WTC11 (cell line): ENCODE data around the gene SLC25A12. TPM values are rescaled to one million over a fixed set of nuclear protein-coding genes. Genes with fewer than 3 reads are reported as not detected.

Source experiments
- ATAC-seq: fragments of 200-7000 bp; cut with Tn5 transposase; 2 replicates; pipeline ENCODE4 v1.10.0; 2021; ENCODE audit warnings: mild to moderate bottlenecking, moderate library complexity
- CTCF ChIA-PET: fragments of 300-600 bp; sonication (Branson Sonifier 250); formaldehyde crosslinking; loops from one replicate; lab custom pipeline; 2021; ENCODE audit warnings: antibody characterized with exemption; lab: Charles Lee
- POLR2A ChIA-PET: fragments of 350-600 bp; sonication (Branson Sonifier 250); formaldehyde crosslinking; loops from one replicate; lab custom pipeline; 2021; ENCODE audit warnings: antibody characterized with exemption; lab: Charles Lee
- DNase-seq: peaks from one replicate; pipeline ENCODE4 v3.0.0; 2021; ENCODE audit warnings: low spot score
- H3K27ac Mint-ChIP-seq: 2 replicates; pipeline ENCODE4 v1.8.0; 2021; ENCODE audit warnings: mixed read lengths
- H3K27me3 Mint-ChIP-seq: 2 replicates; pipeline ENCODE4 v1.8.0; 2021; ENCODE audit warnings: low read depth, mild to moderate bottlenecking, moderate library complexity, mixed read lengths
- H3K36me3 Mint-ChIP-seq: 2 replicates; pipeline ENCODE4 v1.8.0; 2021; ENCODE audit warnings: mixed read lengths
- H3K4me1 Mint-ChIP-seq: 2 replicates; pipeline ENCODE4 v1.8.0; 2022; ENCODE audit warnings: mixed read lengths
- H3K4me3 Mint-ChIP-seq: 2 replicates; pipeline ENCODE4 v1.8.0; 2021; ENCODE audit warnings: mild to moderate bottlenecking, moderate library complexity, mixed read lengths
- H3K9me3 Mint-ChIP-seq: 2 replicates; pipeline ENCODE4 v1.8.0; 2021; ENCODE audit warnings: mixed read lengths
- CREM ChIP-seq: sonication (generic); formaldehyde crosslinking; IDR thresholded peaks from 2 replicates; pipeline ENCODE4 v1.8.1; 2022; ENCODE audit warnings: mild to moderate bottlenecking, missing genetic modification reagents, moderate library complexity
- EMX1 ChIP-seq: fragments of 250-450 bp; sonication (Bioruptor Pico); IDR thresholded peaks from 2 replicates; pipeline ENCODE4 v1.8.0; 2021; ENCODE audit warnings: mild to moderate bottlenecking
- FOXK1 ChIP-seq: sonication (generic); formaldehyde crosslinking; IDR thresholded peaks from 2 replicates; pipeline ENCODE4 v1.8.0; 2022; ENCODE audit warnings: mild to moderate bottlenecking, moderate library complexity, missing genetic modification reagents
- FOXP1 ChIP-seq: sonication (generic); formaldehyde crosslinking; IDR thresholded peaks from 2 replicates; pipeline ENCODE4 v1.8.0; 2022; ENCODE audit warnings: missing genetic modification reagents, mild to moderate bottlenecking, moderate library complexity, borderline replicate concordance
- NFATC4 ChIP-seq: fragments of 250-450 bp; sonication (Bioruptor Pico); IDR thresholded peaks from 2 replicates; pipeline ENCODE4 v1.9.0; 2021; ENCODE audit warnings: mild to moderate bottlenecking
- NR3C1 ChIP-seq: sonication (generic); formaldehyde crosslinking; conservative IDR thresholded peaks from 2 replicates; pipeline ENCODE4 v1.8.1; 2023; ENCODE audit warnings: low read depth, mild to moderate bottlenecking, missing genetic modification reagents
- OVOL2 ChIP-seq: fragments of 250-450 bp; sonication (Bioruptor Pico); IDR thresholded peaks from 2 replicates; pipeline ENCODE4 v1.9.0; 2021; ENCODE audit warnings: mild to moderate bottlenecking, borderline replicate concordance
- SOX15 ChIP-seq: fragments of 250-450 bp; sonication (Bioruptor Pico); IDR thresholded peaks from 2 replicates; pipeline ENCODE4 v1.9.0; 2021; ENCODE audit warnings: mild to moderate bottlenecking
- TCF7 ChIP-seq: sonication (generic); formaldehyde crosslinking; IDR thresholded peaks from 2 replicates; pipeline ENCODE4 v1.8.0; 2022; ENCODE audit warnings: mild to moderate bottlenecking, low read depth, missing genetic modification reagents, moderate library complexity
- USF1 ChIP-seq: sonication (generic); formaldehyde crosslinking; IDR thresholded peaks from 2 replicates; pipeline ENCODE4 v1.8.0; 2022; ENCODE audit warnings: mild to moderate bottlenecking, missing genetic modification reagents
- ZNF317 ChIP-seq: sonication (generic); formaldehyde crosslinking; IDR thresholded peaks from 2 replicates; pipeline ENCODE4 v1.8.1; 2023; ENCODE audit warnings: low read depth, mild to moderate bottlenecking, moderate library complexity, missing genetic modification reagents, borderline replicate concordance
- ZNF416 ChIP-seq: fragments of 250-450 bp; sonication (Bioruptor Pico); IDR thresholded peaks from 2 replicates; pipeline ENCODE4 v1.9.0; 2021; ENCODE audit warnings: mild to moderate bottlenecking, inconsistent platforms
- ZNF423 ChIP-seq: fragments of 250-450 bp; sonication (Bioruptor Pico); IDR thresholded peaks from 2 replicates; pipeline ENCODE4 v2.1.2; 2022; ENCODE audit warnings: mild to moderate bottlenecking, moderate library complexity
- ZNF425 ChIP-seq: fragments of 250-450 bp; sonication (Bioruptor Pico); conservative IDR thresholded peaks from 2 replicates; pipeline ENCODE4 v1.9.0; 2021; ENCODE audit warnings: mild to moderate bottlenecking
- total RNA-seq: library from RNA; stranded (reverse); gene quantifications from 3 replicates; pipeline ENCODE4 v1.2.3, GENCODE V29; 2021
- TF ChIP-seq, protein P1 (sequence below): sonication (generic); formaldehyde crosslinking; IDR thresholded peaks from 2 replicates; pipeline ENCODE4 v1.8.1; 2022; ENCODE audit warnings: low read depth, mild to moderate bottlenecking, moderate library complexity, missing genetic modification reagents, borderline replicate concordance
- TF ChIP-seq, protein P2 (sequence below): sonication (generic); formaldehyde crosslinking; IDR thresholded peaks from 2 replicates; pipeline ENCODE4 v1.8.0; 2022; ENCODE audit warnings: mild to moderate bottlenecking, missing genetic modification reagents
- TF ChIP-seq, protein P3 (sequence below): sonication (generic); formaldehyde crosslinking; IDR thresholded peaks from 2 replicates; pipeline ENCODE4 v1.8.1; 2023; ENCODE audit warnings: mild to moderate bottlenecking, missing genetic modification reagents, borderline replicate concordance

Gene SLC25A12
- total RNA-seq, 1 experiment from 2014 or later: 9.0 TPM

DNA sequence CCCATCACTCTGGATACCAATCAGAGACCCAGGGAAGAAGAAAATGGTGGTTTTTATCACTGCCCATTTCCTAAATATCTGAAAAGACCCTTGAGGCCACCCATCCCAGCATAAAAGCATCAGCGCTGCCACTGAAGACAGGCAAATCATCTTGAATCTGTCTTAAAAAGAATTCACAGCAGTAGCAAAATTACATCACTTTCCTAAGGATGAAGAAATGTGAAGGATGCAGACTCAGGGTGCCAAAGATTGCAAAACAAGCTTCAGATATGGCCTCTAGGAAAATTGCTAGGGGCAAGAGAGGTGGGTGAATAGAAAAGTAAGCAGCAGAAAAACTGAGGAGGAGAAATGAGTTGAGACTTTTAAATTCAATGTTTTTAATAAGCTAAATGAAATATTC is 70.0 kb downstream of the SLC25A12 start (continued):
- no peak for TF ChIP-seq CREM (CRISPR knock-in tag)
- TF ChIP-seq, all 79 proteins: peak for 0

DNA sequence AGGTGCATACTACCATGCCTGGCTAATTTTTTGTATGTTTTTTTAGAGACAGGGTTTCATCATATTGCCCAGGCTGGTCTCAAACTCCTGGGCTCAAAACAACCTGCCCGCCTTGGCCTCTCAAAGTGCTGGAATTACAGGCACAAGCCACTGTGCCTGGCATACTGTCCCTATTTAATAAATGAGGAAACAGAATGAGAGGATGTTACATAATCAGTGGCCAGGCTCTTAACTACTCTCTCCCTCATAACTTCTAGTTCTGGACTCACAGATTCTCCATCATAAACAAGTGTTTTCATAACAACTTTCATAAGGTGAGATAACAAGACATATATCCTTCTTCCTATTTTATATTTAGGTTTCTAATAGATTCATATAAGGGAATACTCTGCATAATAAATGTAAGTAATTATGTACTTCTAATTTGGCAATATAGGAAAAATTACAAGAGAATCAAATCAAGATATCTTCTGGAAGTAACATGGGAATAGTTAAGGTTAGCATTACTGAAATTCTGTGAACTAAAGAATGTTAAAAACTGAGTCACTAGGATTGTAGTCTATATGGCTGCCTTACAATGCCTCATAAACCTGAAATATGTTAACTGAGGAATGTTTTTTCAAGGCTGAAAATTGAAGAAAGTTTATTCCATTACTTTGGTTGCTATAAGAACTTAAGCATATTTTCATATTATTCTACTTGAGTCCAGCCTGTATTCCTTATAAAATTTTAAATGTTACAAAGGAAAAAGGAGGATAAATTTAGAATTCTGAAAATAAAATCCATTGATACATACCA is 71.3 kb downstream of the SLC25A12 start:
- DNase-seq (no peak), ATAC-seq (no peak)
- H3K4me3 Mint-ChIP-seq: no peak overlapping the region
- H3K9me3 Mint-ChIP-seq: peaks cover 11% of the 10 kb centered on the region
- ChIA-PET CTCF (no interaction called here), POLR2A (no interaction called here)
- H3K4me1 Mint-ChIP-seq: no peaks in the 10 kb centered on the region
- H3K27me3 Mint-ChIP-seq: no peaks in the 10 kb centered on the region
- H3K27ac Mint-ChIP-seq: no peak overlapping the region
- no peak for TF ChIP-seq OVOL2
- no peak for TF ChIP-seq NFATC4 (CRISPR knock-in tag)
- no peak for TF ChIP-seq TCF7 (CRISPR knock-in tag)
- no peak for TF ChIP-seq ZNF425 (CRISPR knock-in tag)
- no peak for TF ChIP-seq ZNF423 (CRISPR knock-in tag)
- no peak for TF ChIP-seq SOX15 (CRISPR knock-in tag)
- TF ChIP-seq, protein P1, sequence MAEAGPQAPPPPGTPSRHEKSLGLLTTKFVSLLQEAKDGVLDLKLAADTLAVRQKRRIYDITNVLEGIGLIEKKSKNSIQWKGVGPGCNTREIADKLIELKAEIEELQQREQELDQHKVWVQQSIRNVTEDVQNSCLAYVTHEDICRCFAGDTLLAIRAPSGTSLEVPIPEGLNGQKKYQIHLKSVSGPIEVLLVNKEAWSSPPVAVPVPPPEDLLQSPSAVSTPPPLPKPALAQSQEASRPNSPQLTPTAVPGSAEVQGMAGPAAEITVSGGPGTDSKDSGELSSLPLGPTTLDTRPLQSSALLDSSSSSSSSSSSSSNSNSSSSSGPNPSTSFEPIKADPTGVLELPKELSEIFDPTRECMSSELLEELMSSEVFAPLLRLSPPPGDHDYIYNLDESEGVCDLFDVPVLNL (CRISPR knock-in tag): no peak
- no peak for TF ChIP-seq FOXP1
- TF ChIP-seq EMX1 (CRISPR knock-in tag): no peak
- TF ChIP-seq ZNF416 (CRISPR knock-in tag): no peak
- TF ChIP-seq, protein P2, sequence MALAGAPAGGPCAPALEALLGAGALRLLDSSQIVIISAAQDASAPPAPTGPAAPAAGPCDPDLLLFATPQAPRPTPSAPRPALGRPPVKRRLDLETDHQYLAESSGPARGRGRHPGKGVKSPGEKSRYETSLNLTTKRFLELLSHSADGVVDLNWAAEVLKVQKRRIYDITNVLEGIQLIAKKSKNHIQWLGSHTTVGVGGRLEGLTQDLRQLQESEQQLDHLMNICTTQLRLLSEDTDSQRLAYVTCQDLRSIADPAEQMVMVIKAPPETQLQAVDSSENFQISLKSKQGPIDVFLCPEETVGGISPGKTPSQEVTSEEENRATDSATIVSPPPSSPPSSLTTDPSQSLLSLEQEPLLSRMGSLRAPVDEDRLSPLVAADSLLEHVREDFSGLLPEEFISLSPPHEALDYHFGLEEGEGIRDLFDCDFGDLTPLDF (CRISPR knock-in tag): no peak
- no peak for TF ChIP-seq NR3C1 (CRISPR knock-in tag)
- no peak for TF ChIP-seq USF1 (CRISPR knock-in tag)
- no peak for TF ChIP-seq FOXK1 (CRISPR knock-in tag)
- no peak for TF ChIP-seq ZNF317
- TF ChIP-seq, protein P3, sequence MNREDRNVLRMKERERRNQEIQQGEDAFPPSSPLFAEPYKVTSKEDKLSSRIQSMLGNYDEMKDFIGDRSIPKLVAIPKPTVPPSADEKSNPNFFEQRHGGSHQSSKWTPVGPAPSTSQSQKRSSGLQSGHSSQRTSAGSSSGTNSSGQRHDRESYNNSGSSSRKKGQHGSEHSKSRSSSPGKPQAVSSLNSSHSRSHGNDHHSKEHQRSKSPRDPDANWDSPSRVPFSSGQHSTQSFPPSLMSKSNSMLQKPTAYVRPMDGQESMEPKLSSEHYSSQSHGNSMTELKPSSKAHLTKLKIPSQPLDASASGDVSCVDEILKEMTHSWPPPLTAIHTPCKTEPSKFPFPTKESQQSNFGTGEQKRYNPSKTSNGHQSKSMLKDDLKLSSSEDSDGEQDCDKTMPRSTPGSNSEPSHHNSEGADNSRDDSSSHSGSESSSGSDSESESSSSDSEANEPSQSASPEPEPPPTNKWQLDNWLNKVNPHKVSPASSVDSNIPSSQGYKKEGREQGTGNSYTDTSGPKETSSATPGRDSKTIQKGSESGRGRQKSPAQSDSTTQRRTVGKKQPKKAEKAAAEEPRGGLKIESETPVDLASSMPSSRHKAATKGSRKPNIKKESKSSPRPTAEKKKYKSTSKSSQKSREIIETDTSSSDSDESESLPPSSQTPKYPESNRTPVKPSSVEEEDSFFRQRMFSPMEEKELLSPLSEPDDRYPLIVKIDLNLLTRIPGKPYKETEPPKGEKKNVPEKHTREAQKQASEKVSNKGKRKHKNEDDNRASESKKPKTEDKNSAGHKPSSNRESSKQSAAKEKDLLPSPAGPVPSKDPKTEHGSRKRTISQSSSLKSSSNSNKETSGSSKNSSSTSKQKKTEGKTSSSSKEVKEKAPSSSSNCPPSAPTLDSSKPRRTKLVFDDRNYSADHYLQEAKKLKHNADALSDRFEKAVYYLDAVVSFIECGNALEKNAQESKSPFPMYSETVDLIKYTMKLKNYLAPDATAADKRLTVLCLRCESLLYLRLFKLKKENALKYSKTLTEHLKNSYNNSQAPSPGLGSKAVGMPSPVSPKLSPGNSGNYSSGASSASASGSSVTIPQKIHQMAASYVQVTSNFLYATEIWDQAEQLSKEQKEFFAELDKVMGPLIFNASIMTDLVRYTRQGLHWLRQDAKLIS (CRISPR knock-in tag): no peak
- peaks cover 13% of the 10 kb centered on the region for H3K36me3 Mint-ChIP-seq
